ENCODE results near the gene PDGFRB.

GRCh38 chr5:150079909-150080461 lies 75.7 kb downstream of the PDGFRB start:
- TF ChIP-seq CTCF (IDR thresholded peaks at IDR 0.05; ENCODE audit: low read depth, low read length) (no peak), EZH2phosphoT487 (IDR thresholded peaks at IDR 0.05; ENCODE audit: low read depth) (no peak)
